ENCODE results near the gene CALML5.

DNA sequence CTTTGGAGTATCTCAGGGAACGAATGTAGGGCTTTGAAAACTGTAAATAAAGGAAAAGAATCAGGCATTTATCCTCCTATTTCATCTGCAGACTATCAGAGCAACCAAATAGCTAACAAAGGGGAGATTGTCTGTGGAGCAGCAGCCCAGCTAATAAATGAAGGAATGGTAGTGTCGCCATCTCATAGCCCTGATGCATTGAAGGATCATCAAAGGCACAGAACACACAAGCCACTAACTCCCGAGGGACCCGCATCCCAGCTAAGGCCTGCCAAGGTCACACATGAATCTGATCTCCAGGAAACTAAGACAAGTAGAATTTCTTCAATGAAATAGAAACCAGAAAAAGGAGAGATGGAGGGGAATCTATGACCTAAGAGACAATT lies 38.2 kb downstream of the CALML5 start:
- TF ChIP-seq CTCF (IDR thresholded peaks at IDR 0.05) (no peak), SP1 (CRISPR knock-in tag; conservative IDR thresholded peaks at IDR 0.05) (no peak), FOXJ3 (CRISPR knock-in tag; IDR thresholded peaks at IDR 0.05; ENCODE audit: borderline replicate concordance) (no peak), KAT7 (CRISPR knock-in tag; IDR thresholded peaks at IDR 0.05; ENCODE audit: borderline replicate concordance) (no peak), NR3C1 (CRISPR knock-in tag; conservative IDR thresholded peaks at IDR 0.05; ENCODE audit: low read depth) (no peak)
- TF ChIP-seq, protein P1, sequence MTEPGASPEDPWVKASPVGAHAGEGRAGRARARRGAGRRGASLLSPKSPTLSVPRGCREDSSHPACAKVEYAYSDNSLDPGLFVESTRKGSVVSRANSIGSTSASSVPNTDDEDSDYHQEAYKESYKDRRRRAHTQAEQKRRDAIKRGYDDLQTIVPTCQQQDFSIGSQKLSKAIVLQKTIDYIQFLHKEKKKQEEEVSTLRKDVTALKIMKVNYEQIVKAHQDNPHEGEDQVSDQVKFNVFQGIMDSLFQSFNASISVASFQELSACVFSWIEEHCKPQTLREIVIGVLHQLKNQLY (CRISPR knock-in tag; IDR thresholded peaks at IDR 0.05), result no peak
- TF ChIP-seq, protein P2, sequence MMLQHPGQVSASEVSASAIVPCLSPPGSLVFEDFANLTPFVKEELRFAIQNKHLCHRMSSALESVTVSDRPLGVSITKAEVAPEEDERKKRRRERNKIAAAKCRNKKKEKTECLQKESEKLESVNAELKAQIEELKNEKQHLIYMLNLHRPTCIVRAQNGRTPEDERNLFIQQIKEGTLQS (CRISPR knock-in tag; conservative IDR thresholded peaks at IDR 0.05), result no peak
- TF ChIP-seq, protein P3, sequence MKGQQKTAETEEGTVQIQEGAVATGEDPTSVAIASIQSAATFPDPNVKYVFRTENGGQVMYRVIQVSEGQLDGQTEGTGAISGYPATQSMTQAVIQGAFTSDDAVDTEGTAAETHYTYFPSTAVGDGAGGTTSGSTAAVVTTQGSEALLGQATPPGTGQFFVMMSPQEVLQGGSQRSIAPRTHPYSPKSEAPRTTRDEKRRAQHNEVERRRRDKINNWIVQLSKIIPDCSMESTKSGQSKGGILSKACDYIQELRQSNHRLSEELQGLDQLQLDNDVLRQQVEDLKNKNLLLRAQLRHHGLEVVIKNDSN (CRISPR knock-in tag; IDR thresholded peaks at IDR 0.05), result no peak
- TF ChIP-seq, protein P4, sequence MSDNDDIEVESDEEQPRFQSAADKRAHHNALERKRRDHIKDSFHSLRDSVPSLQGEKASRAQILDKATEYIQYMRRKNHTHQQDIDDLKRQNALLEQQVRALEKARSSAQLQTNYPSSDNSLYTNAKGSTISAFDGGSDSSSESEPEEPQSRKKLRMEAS (CRISPR knock-in tag; IDR thresholded peaks at IDR 0.05), result no peak
- TF ChIP-seq, protein P5, sequence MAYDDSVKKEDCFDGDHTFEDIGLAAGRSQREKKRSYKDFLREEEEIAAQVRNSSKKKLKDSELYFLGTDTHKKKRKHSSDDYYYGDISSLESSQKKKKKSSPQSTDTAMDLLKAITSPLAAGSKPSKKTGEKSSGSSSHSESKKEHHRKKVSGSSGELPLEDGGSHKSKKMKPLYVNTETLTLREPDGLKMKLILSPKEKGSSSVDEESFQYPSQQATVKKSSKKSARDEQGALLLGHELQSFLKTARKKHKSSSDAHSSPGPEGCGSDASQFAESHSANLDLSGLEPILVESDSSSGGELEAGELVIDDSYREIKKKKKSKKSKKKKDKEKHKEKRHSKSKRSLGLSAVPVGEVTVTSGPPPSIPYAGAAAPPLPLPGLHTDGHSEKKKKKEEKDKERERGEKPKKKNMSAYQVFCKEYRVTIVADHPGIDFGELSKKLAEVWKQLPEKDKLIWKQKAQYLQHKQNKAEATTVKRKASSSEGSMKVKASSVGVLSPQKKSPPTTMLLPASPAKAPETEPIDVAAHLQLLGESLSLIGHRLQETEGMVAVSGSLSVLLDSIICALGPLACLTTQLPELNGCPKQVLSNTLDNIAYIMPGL (CRISPR knock-in tag; IDR thresholded peaks at IDR 0.05), result no peak

Data from WTC11 (cell line).